KOPT-K1 (cell line): Measurements from ENCODE around the gene NR1H2.

Source experiments
- H3K27ac ChIP-seq: fragments of 200-600 bp; sonication (generic); 2 replicates; pipeline ENCODE4 v1.5.1; 2016; ENCODE audit warnings: antibody characterized with exemption, mild to moderate bottlenecking, low read depth, low read length; ENCODE audit not compliant: poor library complexity, severe bottlenecking
- H3K36me3 ChIP-seq: fragments of 200-600 bp; sonication (generic); 2 replicates; pipeline ENCODE4 v1.5.1; 2017; ENCODE audit warnings: antibody characterized with exemption, mild to moderate bottlenecking, low read length, moderate library complexity; ENCODE audit not compliant: insufficient read depth
- H3K9me3 ChIP-seq: fragments of 200-600 bp; sonication (generic); 2 replicates; pipeline ENCODE4 v1.5.1; 2017; ENCODE audit warnings: antibody characterized with exemption, low read length, mild to moderate bottlenecking; ENCODE audit not compliant: insufficient read depth, poor library complexity, severe bottlenecking

The NR1H2 gene

DNA sequence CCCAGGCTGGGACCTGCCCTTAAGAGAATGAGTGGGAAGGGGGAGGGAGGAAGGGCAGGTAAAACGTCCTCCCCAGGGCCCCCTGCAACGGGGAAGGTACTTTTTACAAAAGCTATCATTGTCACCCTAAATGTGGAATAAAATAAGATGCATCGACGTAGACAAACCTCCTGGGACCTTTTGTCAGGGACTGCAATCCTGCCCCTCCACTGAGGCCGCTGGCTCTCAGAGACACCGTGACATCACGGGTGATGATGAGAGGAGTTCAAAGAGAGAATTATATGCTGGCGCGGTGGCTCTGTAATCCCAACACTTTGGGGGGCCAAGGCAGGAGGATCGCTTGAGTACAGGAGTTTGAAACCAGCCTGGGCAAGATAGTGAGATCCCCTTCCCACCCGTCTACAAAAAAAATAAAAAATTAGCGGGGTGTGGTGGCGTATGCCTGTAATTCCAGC, 54.7 kb downstream of the NR1H2 start:
- no peak overlapping the region for H3K27ac ChIP-seq
- H3K9me3 ChIP-seq, result no peaks in the 10 kb centered on the region
- H3K36me3 ChIP-seq, result no peaks in the 10 kb centered on the region

DNA sequence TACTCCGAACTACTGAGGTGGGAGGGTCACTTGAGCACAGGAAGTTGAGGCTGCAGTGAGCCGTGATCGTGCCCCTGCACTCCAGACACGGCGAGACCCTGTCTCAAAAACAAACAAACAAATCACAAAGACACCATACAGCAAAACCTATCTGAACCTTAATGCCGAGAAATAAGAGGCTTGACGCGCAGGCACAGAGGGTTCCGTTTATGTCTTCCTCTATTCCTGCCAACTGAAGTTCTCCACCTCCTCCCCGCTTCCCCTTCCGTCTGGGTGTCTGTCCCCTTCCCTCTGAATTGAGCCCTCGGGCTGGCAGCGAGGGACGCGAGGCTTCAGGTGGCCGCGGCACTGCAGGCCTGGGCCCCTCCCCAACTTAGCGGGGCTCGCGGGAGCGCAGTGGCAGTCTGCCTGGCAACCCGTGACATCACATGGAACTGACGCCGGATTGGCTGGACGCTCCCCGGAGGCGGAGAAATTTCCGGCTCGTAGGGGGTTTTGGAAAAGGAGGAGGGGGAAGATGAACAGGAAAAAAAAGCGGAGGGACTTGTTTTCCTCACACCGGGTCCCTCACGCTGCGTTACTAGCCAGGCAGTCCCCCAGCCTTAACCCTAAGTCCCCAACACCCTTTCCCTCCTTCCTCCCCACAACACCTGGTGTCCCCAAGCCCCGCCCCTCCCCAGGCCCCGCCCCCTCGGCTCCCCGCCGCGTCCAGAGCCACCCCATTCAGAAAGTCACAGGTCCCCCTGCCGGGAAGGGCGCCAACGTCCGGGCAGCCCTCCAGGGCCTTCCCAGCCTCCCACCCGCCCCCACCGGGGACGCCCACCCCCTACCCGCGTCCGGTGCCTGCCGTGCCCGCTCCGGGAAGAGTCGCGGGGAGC, 55.3 kb downstream of the NR1H2 start:
- no peaks in the 10 kb centered on the region for H3K9me3 ChIP-seq
- no peaks in the 10 kb centered on the region for H3K36me3 ChIP-seq
- H3K27ac ChIP-seq, result no peak overlapping the region

DNA sequence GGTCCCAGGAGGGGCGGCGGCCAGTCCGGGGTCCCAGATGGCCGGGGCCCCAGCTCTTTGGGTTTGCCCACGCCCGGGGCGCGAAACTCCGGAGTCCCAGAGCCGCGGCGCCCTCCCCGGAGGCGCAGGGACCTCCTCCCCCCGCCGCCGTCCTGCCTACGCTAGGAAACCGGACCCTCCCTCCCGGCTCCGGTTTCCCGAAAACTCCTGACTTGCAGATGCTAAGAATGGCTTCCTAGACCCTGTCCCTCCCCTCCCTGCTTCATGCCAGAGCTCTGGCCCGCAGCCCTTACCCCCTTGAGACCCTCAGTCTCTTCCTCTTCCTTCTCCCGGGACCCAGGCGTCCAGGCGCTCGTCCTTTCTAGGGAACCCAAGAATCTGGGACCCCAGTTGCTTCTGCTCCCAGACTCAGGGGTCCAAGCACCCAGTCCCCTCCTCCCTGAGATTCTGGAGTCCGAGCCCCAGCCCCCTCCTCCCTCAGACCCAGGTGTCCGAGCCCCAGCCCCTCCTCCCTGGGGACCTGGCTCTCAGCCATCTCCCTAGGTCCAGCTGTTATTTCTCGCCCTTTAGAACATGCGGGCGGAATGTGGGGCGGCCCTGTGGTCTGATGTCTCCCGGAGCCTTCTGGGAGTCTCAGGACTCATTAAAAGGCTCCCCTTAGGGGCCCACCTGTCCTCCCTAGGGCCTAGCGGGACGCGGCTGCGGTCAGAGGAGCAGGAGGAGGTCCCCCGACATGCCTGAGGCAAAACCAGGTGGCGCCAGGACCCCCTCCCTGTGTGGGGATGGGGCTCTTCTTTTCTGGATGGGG, 56.2 kb downstream of the NR1H2 start, which contains the start of gene MYBPC2:
Gene MYBPC2 (plus strand): TSS at position 672 of the 808 bp plus-strand sequence. CDS start 62 bp downstream, at position 734.
- H3K27ac ChIP-seq, result no peak within 1 kb of the TSS
- no peaks in the 10 kb centered on the region for H3K9me3 ChIP-seq
- H3K36me3 ChIP-seq, result no peaks in the 10 kb centered on the region
